HepG2 (cell line): ENCODE results near the gene ARPC3. TPM values are rescaled to one million over a fixed set of nuclear protein-coding genes. Genes with fewer than 3 reads are reported as not detected.
A peak's percentile ranks its signal among the peaks of the same experiment; 100 is the strongest.

Source experiments
- ATAC-seq: fragments of 200-7000 bp; cut with Tn5 transposase; 3 replicates; pipeline ENCODE4 v1.9.1; 2020; ENCODE audit warnings: mild to moderate bottlenecking, moderate library complexity
- BruUV-seq: library from RNA; stranded (reverse); fragments of 400-500 nt; replicated peaks from 2 replicates; lab custom pipeline; 2021; lab: Mats Ljungman, UMichigan
- CTCF ChIA-PET: fragments of 300-600 bp; formaldehyde crosslinking; extraction: SDS; loops from one replicate; lab custom pipeline; 2021; ENCODE audit warnings: low total read pairs, inconsistent platforms, low intra/inter-chr PET ratio; lab: Yijun Ruan, JAX
- POLR2A ChIA-PET: fragments of 350-600 bp; sonication (Branson Sonifier 250); formaldehyde crosslinking; loops from one replicate; lab custom pipeline; 2020; ENCODE audit warnings: antibody characterized with exemption, inconsistent platforms; lab: Yijun Ruan, JAX
- DNase-seq: peaks from one replicate; pipeline ENCODE4 v3.0.0-alpha.2; 2015; ENCODE audit warnings: low spot score
- FAIRE-seq: peaks from 3 replicates; lab custom pipeline; 2011; peaks lifted over from hg19 to GRCh38; lab: Jason Lieb, UNC
- H2AFZ ChIP-seq: one replicate; pipeline ENCODE4 v1.6.1; 2011; ENCODE audit warnings: low read length, inconsistent platforms
- H3K27ac ChIP-seq: fragments of 300-600 bp; 3 replicates; pipeline ENCODE4 v1.8.0; 2011; ENCODE audit warnings: mixed run types, mild to moderate bottlenecking, mixed read lengths, low read length, inconsistent platforms; ENCODE audit not compliant: insufficient read depth; ENCODE audit errors: extremely low read length
- H3K27me3 ChIP-seq, 2 experiments: fragments of 200-600 bp in 1 of 2; 2 replicates in 1 of 2; 3 replicates in 1 of 2; pipeline versions ENCODE4 v1.6.0 to v1.8.0; 2011; ENCODE audit warnings: low read length in 2 of 2, mild to moderate bottlenecking in 2 of 2, moderate library complexity in 2 of 2, inconsistent platforms in 1 of 2; ENCODE audit not compliant: insufficient read depth in 2 of 2, control insufficient read depth in 1 of 2
- H3K36me3 ChIP-seq, 2 experiments: fragments of 200-600 bp in 1 of 2; replicated peaks in 1 of 2; 2 replicates in 1 of 2; 3 replicates in 1 of 2; pipeline versions ENCODE4 v1.5.1 to v1.8.0; 2011; ENCODE audit warnings: low read length in 2 of 2, inconsistent platforms in 1 of 2; ENCODE audit not compliant: insufficient read depth in 2 of 2, control insufficient read depth in 1 of 2
- H3K4me1 ChIP-seq: 2 replicates; pipeline ENCODE4 v1.5.1; 2012; ENCODE audit warnings: low read length, inconsistent platforms; ENCODE audit not compliant: insufficient read depth
- H3K4me2 ChIP-seq: 2 replicates; pipeline ENCODE4 v1.6.0; 2011; ENCODE audit warnings: low read depth, low read length, inconsistent platforms
- H3K4me3 ChIP-seq, 3 experiments: fragments of 200-600 bp in 1 of 3; sonication (generic), shearing (Covaris generic) in 1 of 3; replicated peaks in 1 of 3; 2 replicates each; pipeline ENCODE4 v1.5.1; 2011 to 2016; ENCODE audit warnings: low read length in 3 of 3, inconsistent platforms in 2 of 3, low read depth in 2 of 3, mild to moderate bottlenecking in 2 of 3, control low read depth in 1 of 3, mixed read lengths in 1 of 3; ENCODE audit not compliant: insufficient read depth in 1 of 3
- H3K79me2 ChIP-seq: one replicate; pipeline ENCODE4 v1.6.1; 2011; ENCODE audit warnings: low read length, inconsistent platforms; ENCODE audit not compliant: insufficient read depth
- H3K9ac ChIP-seq: 2 replicates; pipeline ENCODE4 v1.6.0; 2011; ENCODE audit warnings: mild to moderate bottlenecking, low read depth, low read length, inconsistent platforms; ENCODE audit not compliant: insufficient read depth
- H3K9me3 ChIP-seq: 2 replicates; pipeline ENCODE4 v1.5.1; 2012; ENCODE audit warnings: mild to moderate bottlenecking, low read length
- H4K20me1 ChIP-seq: 2 replicates; pipeline ENCODE4 v1.6.0; 2011; ENCODE audit warnings: inconsistent platforms, mild to moderate bottlenecking, low read length, moderate library complexity; ENCODE audit not compliant: insufficient read depth
- CAMTA2 ChIP-seq: sonication (generic); formaldehyde crosslinking; IDR thresholded peaks from 2 replicates; pipeline ENCODE4 v1.4.0; 2020; ENCODE audit warnings: mild to moderate bottlenecking, missing genetic modification reagents, borderline replicate concordance
- ZNF124 ChIP-seq: sonication (generic); formaldehyde crosslinking; IDR thresholded peaks from 2 replicates; pipeline ENCODE4 v1.4.0; 2020; ENCODE audit warnings: missing genetic modification reagents
- ZNF253 ChIP-seq: sonication (generic); formaldehyde crosslinking; IDR thresholded peaks from 2 replicates; pipeline ENCODE4 v1.8.0; 2022; ENCODE audit warnings: mild to moderate bottlenecking, missing genetic modification reagents, borderline replicate concordance
- ZNF468 ChIP-seq: sonication (generic); formaldehyde crosslinking; IDR thresholded peaks from 2 replicates; pipeline ENCODE4 v1.8.0; 2022; ENCODE audit warnings: mild to moderate bottlenecking, moderate library complexity, missing genetic modification reagents
- ZNF564 ChIP-seq: sonication (generic); formaldehyde crosslinking; IDR thresholded peaks from 2 replicates; pipeline ENCODE4 v1.8.1; 2023; ENCODE audit warnings: mild to moderate bottlenecking, missing genetic modification reagents
- ZNF781 ChIP-seq: sonication (generic); formaldehyde crosslinking; IDR thresholded peaks from 2 replicates; pipeline ENCODE4 v1.5.1; 2020; ENCODE audit warnings: borderline replicate concordance, mild to moderate bottlenecking, missing genetic modification reagents; ENCODE audit errors: not compliant biosample characterization
- WGBS: methylation state at CpG from one replicate; pipeline ENCODE4 v1.1.6; 2017; ENCODE audit warnings: low lambda C conversion rate; 5-methylcytosine and 5-hydroxymethylcytosine counted together
- in situ Hi-C: cut with HindIII; loops from 2 replicates; pipeline ENCODE4 v1.10.0; 2017; ENCODE audit warnings: low pct_unique_long_range_greater_than_20kb; ENCODE audit not compliant: extremely low pct_ligation_motif_present
- intact Hi-C: fragments of 100-400 bp; cut with micrococcal nuclease; formaldehyde crosslinking; loops from one replicate; pipeline ENCODE4 v1.10.0; 2022; ENCODE audit not compliant: unreplicated experiment
- polyA plus RNA-seq, 8 experiments: library from polyadenylated mRNA; depleted of rRNA in 3 of 8; stranded (reverse) in 7 of 8; unstranded in 1 of 8; fragments of >200 nt; fragmentation: Illumina TruSeq in 4 of 8; extraction: Trizol in 4 of 8; gene quantifications; 2 replicates each; pipeline versions ENCODE4 v1.2.1 to v1.2.3, GENCODE V29; 2011 to 2016; ENCODE audit warnings: low read depth in 4 of 8, missing spikeins in 1 of 8, mixed read lengths in 1 of 8; ENCODE audit not compliant: insufficient read depth in 1 of 8
- total RNA-seq, 5 experiments: library from RNA; depleted of rRNA; stranded (reverse); fragments of >200 nt; fragmentation: Illumina TruSeq; extraction: Trizol; gene quantifications; 2 replicates each; pipeline ENCODE4 v1.2.3, GENCODE V29; 2016; ENCODE audit warnings: low read depth in 1 of 5
- TF ChIP-seq, protein P1 (sequence below): sonication (generic); formaldehyde crosslinking; IDR thresholded peaks from 2 replicates; pipeline ENCODE4 v1.4.0; 2020; ENCODE audit warnings: missing genetic modification reagents
- TF ChIP-seq, protein P2 (sequence below): sonication (generic); formaldehyde crosslinking; IDR thresholded peaks from 2 replicates; pipeline ENCODE4 v1.4.0; 2020; ENCODE audit warnings: missing genetic modification reagents
- TF ChIP-seq, protein P3 (sequence below): sonication (generic); formaldehyde crosslinking; IDR thresholded peaks from 2 replicates; pipeline ENCODE4 v1.4.0; 2020; ENCODE audit warnings: low read depth, missing genetic modification reagents

The ARPC3 gene
- total and polyA plus RNA-seq, 2 of the 13 experiments (the other 11 are each of a cell fraction or from before 2014, with no cell fraction given) = 32.7 to 234 TPM

DNA sequence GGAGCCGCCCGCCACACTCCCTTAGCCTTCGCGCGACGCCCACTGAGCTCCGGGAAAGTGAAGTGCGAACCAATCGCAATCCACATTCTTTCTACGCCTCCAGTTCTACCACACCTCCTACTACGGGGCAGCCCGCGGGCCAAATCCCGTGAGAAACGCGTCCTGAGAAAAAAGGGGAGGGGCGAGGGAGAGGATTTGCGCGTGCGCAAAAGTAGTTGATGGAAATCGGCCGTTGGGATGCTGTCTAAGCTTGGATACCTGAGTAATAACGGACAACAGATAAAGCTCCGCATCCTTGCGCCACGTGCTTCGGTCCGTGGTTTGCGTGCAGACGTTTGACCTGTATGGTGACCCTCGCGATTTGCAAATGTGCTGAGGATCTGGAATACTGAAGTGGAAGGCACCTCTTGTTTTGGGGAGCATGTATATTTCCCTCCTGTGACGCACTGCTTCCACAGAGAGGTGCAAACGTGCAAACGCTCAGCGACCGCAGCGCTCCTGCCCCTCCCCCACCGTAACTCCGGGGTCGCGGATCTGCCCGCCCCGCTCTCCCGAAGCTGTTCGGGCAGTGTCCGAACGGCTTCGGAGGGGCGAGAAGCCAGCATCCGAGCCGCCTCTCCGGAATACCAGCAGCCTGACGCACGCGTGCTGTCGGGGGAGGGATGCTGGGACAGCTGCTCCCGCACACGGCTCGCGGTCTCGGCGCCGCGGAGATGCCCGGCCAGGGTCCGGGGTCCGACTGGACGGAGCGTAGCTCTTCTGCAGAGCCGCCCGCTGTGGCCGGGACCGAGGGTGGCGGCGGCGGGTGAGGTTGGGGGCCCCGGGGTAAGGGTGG, 18.3 kb upstream of the ARPC3 start, which contains the start of the genes FAM216A and GPN3:
TSS of gene FAM216A (plus strand) at position 632 of the 835 bp plus-strand sequence. CDS start at position 663, 31 bp downstream.
TSS of gene GPN3 (minus strand) at position 44 of the 835 bp plus-strand sequence. CDS start 54 bp downstream, outside the sequence.
- ATAC-seq (peak; percentile 91), DNase-seq (peak; percentile 97), FAIRE-seq (peak; percentile 99)
- 1% methylated on average over 32 of the region's 78 CpGs for WGBS
- peak within 1 kb of the TSS; percentile 81 for H3K27ac ChIP-seq
- POLR2A ChIA-PET = interaction anchor here (0.8 to 2.7 kb wide), 16 partner anchors 10 to 275 kb away, joined by 3 to 49 read pairs (median 4); partner anchors contain the start of genes ARPC3, PPP1CC, PPTC7 and RAD9B
- BruUV-seq = TSS peak; percentile 82
- CTCF ChIA-PET = interaction anchor here (1.1 to 2.6 kb wide), 5 partner anchors 19 to 230 kb away, joined by 3 to 12 read pairs (median 4); partner anchors contain the start of gene ARPC3
- no peaks in the 10 kb centered on the region for H3K9me3 ChIP-seq
- H3K27me3 ChIP-seq = peaks cover 0 to 3% of the 10 kb centered on the region in 2 experiments; a peak in 1 of 5 replicates
- peaks cover 3 to 15% of the 10 kb centered on the region in 2 experiments; a peak in 3 of 5 replicates for H3K36me3 ChIP-seq
- peaks cover 24% of the 10 kb centered on the region for H3K4me1 ChIP-seq
- H3K4me2 ChIP-seq = peak within 1 kb of the TSS; percentile 96
- no peaks in the 10 kb centered on the region for H4K20me1 ChIP-seq
- peaks cover 22% of the 10 kb centered on the region for H3K79me2 ChIP-seq
- peak within 1 kb of the TSS; percentile 86 to 92 (median 91) for H3K4me3 ChIP-seq
- in situ Hi-C loops (no loop called here), intact Hi-C loops (loop anchor here (1.0 to 2.0 kb wide), 3 partner anchors 18 to 230 kb away; partner anchors contain the start of gene ARPC3)
- H3K9ac ChIP-seq = peak within 1 kb of the TSS; percentile 94
- no peak within 1 kb of the TSS for H2AFZ ChIP-seq
- TF ChIP-seq CAMTA2 (CRISPR knock-in tag) (peak; percentile 11; the same call in 1 of the 2 replicates), ZNF781 (CRISPR knock-in tag) (no peak), ZNF253 (CRISPR knock-in tag) (peak; percentile 56; the same call in 1 of the 2 replicates), ZNF564 (no peak; the same call in 1 of the 2 replicates), ZNF468 (CRISPR knock-in tag) (0 out of 2 replicates have a peak, but pooled peaks have one; percentile 42), ZNF124 (no peak)
- TF ChIP-seq, protein P1, sequence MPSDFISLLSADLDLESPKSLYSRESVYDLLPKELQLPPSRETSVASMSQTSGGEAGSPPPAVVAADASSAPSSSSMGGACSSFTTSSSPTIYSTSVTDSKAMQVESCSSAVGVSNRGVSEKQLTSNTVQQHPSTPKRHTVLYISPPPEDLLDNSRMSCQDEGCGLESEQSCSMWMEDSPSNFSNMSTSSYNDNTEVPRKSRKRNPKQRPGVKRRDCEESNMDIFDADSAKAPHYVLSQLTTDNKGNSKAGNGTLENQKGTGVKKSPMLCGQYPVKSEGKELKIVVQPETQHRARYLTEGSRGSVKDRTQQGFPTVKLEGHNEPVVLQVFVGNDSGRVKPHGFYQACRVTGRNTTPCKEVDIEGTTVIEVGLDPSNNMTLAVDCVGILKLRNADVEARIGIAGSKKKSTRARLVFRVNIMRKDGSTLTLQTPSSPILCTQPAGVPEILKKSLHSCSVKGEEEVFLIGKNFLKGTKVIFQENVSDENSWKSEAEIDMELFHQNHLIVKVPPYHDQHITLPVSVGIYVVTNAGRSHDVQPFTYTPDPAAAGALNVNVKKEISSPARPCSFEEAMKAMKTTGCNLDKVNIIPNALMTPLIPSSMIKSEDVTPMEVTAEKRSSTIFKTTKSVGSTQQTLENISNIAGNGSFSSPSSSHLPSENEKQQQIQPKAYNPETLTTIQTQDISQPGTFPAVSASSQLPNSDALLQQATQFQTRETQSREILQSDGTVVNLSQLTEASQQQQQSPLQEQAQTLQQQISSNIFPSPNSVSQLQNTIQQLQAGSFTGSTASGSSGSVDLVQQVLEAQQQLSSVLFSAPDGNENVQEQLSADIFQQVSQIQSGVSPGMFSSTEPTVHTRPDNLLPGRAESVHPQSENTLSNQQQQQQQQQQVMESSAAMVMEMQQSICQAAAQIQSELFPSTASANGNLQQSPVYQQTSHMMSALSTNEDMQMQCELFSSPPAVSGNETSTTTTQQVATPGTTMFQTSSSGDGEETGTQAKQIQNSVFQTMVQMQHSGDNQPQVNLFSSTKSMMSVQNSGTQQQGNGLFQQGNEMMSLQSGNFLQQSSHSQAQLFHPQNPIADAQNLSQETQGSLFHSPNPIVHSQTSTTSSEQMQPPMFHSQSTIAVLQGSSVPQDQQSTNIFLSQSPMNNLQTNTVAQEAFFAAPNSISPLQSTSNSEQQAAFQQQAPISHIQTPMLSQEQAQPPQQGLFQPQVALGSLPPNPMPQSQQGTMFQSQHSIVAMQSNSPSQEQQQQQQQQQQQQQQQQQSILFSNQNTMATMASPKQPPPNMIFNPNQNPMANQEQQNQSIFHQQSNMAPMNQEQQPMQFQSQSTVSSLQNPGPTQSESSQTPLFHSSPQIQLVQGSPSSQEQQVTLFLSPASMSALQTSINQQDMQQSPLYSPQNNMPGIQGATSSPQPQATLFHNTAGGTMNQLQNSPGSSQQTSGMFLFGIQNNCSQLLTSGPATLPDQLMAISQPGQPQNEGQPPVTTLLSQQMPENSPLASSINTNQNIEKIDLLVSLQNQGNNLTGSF (CRISPR knock-in tag) = peak; percentile 88; the same call in 1 of the 2 replicates
- TF ChIP-seq, protein P2, sequence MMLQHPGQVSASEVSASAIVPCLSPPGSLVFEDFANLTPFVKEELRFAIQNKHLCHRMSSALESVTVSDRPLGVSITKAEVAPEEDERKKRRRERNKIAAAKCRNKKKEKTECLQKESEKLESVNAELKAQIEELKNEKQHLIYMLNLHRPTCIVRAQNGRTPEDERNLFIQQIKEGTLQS (CRISPR knock-in tag) = no peak; the same call in 1 of the 2 replicates
- TF ChIP-seq, protein P3, sequence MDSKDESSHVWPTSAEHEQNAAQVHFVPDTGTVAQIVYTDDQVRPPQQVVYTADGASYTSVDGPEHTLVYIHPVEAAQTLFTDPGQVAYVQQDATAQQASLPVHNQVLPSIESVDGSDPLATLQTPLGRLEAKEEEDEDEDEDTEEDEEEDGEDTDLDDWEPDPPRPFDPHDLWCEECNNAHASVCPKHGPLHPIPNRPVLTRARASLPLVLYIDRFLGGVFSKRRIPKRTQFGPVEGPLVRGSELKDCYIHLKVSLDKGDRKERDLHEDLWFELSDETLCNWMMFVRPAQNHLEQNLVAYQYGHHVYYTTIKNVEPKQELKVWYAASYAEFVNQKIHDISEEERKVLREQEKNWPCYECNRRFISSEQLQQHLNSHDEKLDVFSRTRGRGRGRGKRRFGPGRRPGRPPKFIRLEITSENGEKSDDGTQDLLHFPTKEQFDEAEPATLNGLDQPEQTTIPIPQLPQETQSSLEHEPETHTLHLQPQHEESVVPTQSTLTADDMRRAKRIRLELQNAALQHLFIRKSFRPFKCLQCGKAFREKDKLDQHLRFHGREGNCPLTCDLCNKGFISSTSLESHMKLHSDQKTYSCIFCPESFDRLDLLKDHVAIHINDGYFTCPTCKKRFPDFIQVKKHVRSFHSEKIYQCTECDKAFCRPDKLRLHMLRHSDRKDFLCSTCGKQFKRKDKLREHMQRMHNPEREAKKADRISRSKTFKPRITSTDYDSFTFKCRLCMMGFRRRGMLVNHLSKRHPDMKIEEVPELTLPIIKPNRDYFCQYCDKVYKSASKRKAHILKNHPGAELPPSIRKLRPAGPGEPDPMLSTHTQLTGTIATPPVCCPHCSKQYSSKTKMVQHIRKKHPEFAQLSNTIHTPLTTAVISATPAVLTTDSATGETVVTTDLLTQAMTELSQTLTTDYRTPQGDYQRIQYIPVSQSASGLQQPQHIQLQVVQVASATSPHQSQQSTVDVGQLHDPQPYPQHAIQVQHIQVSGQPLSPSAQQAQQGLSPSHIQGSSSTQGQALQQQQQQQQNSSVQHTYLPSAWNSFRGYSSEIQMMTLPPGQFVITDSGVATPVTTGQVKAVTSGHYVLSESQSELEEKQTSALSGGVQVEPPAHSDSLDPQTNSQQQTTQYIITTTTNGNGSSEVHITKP (CRISPR knock-in tag) = no peak
